Stimulated activated CD4-positive, alpha-beta T cell treated with anti-CD3 and anti-CD28 coated beads, Interleukin-1b, Interleukin-23, amount 100 ng/mL, for 48 hours (primary cell): Measurements from ENCODE around the gene CD302.
"Not testable (repeated sequence)": the region's sequence is repeated elsewhere in the genome, so short reads cannot be mapped to it uniquely, and the experiment has no call there.

Source experiments
- DNase-seq: peaks from one replicate; pipeline ENCODE4 v3.0.0-alpha.2; 2020

The CD302 gene

GRCh38 chr2:159744363-159744762, 53.6 kb downstream of the CD302 start:
- no peak for DNase-seq

GRCh38 chr2:159742846-159743245, 55.2 kb downstream of the CD302 start:
- DNase-seq: no peak

GRCh38 chr2:159738509-159739390, 59.3 kb downstream of the CD302 start:
- no peak for DNase-seq

GRCh38 chr2:159737917-159738296, 60.1 kb downstream of the CD302 start:
- DNase-seq: no peak

GRCh38 chr2:159737292-159737916, 60.6 kb downstream of the CD302 start:
- DNase-seq: no peak

GRCh38 chr2:159736048-159736447, 62.0 kb downstream of the CD302 start:
- no peak for DNase-seq

- no peak for DNase-seq
Observed at GRCh38 chr2:159735648-159736047, 62.4 kb downstream of the CD302 start.

- DNase-seq: no peak
Observed at GRCh38 chr2:159728629-159729028, 69.4 kb downstream of the CD302 start.

- DNase-seq: no peak
Observed at GRCh38 chr2:159725713-159726112, 72.3 kb downstream of the CD302 start.

- DNase-seq: not testable (repeated sequence)
Observed at GRCh38 chr2:159724795-159725572, 73.0 kb downstream of the CD302 start.

- DNase-seq: no peak
Observed at GRCh38 chr2:159722580-159722979, 75.4 kb downstream of the CD302 start.

- no peak for DNase-seq
Observed at GRCh38 chr2:159720676-159721075, 77.3 kb downstream of the CD302 start.
